Measurements from ENCODE around the gene DLGAP3. TPM values are rescaled to one million over a fixed set of nuclear protein-coding genes. Genes with fewer than 3 reads are reported as not detected.

Gene DLGAP3
- total RNA-seq, 1 donor from 2014 or later = 0.21 TPM

GRCh38 chr1:34904236-34905097 is 25.0 kb downstream of the DLGAP3 start:
- no peak for DNase-seq (ENCODE audit: extremely low spot score, unreplicated experiment)
- no peak overlapping the region for H3K27ac Mint-ChIP-seq (ENCODE audit: unreplicated experiment)
- no peaks in the 10 kb centered on the region for H3K4me1 Mint-ChIP-seq (ENCODE audit: unreplicated experiment)
- H3K36me3 Mint-ChIP-seq (ENCODE audit: unreplicated experiment) = no peaks in the 10 kb centered on the region
- no peak for TF ChIP-seq CTCF (IDR thresholded peaks at IDR 0.05)
- H3K27me3 Mint-ChIP-seq (ENCODE audit: unreplicated experiment) = peaks cover 9% of the 10 kb centered on the region
- no peak overlapping the region for H3K4me3 Mint-ChIP-seq (ENCODE audit: unreplicated experiment)
- H3K9me3 Mint-ChIP-seq (ENCODE audit: unreplicated experiment) = no peaks in the 10 kb centered on the region

- Mint-ChIP-seq H3K36me3 (ENCODE audit: unreplicated experiment) (no peaks in the 10 kb centered on the region), H3K9me3 (ENCODE audit: unreplicated experiment) (no peaks in the 10 kb centered on the region), H3K27me3 (ENCODE audit: unreplicated experiment) (peaks cover 12% of the 10 kb centered on the region), H3K4me1 (ENCODE audit: unreplicated experiment) (no peaks in the 10 kb centered on the region), H3K27ac (ENCODE audit: unreplicated experiment) (no peak overlapping the region), H3K4me3 (ENCODE audit: unreplicated experiment) (no peak overlapping the region)
- DNase-seq (ENCODE audit: extremely low spot score, unreplicated experiment) = peak; percentile 46
- no peak for TF ChIP-seq CTCF (IDR thresholded peaks at IDR 0.05)
These were observed 27.5 kb downstream of the DLGAP3 start for GRCh38 chr1:34901919-34902318.

- Mint-ChIP-seq H3K36me3 (ENCODE audit: unreplicated experiment) (no peaks in the 10 kb centered on the region), H3K4me1 (ENCODE audit: unreplicated experiment) (no peaks in the 10 kb centered on the region), H3K4me3 (ENCODE audit: unreplicated experiment) (no peak overlapping the region), H3K27ac (ENCODE audit: unreplicated experiment) (no peak overlapping the region), H3K9me3 (ENCODE audit: unreplicated experiment) (no peaks in the 10 kb centered on the region), H3K27me3 (ENCODE audit: unreplicated experiment) (peaks cover 12% of the 10 kb centered on the region)
- TF ChIP-seq CTCF (IDR thresholded peaks at IDR 0.05) = no peak
- no peak for DNase-seq (ENCODE audit: extremely low spot score, unreplicated experiment)
These were observed 28.5 kb downstream of the DLGAP3 start for GRCh38 chr1:34900775-34901502.

- peak; percentile 82 for DNase-seq (ENCODE audit: extremely low spot score, unreplicated experiment)
- no peak for TF ChIP-seq CTCF (IDR thresholded peaks at IDR 0.05)
- Mint-ChIP-seq H3K27me3 (ENCODE audit: unreplicated experiment) (peaks cover 12% of the 10 kb centered on the region), H3K36me3 (ENCODE audit: unreplicated experiment) (no peaks in the 10 kb centered on the region), H3K9me3 (ENCODE audit: unreplicated experiment) (no peaks in the 10 kb centered on the region), H3K27ac (ENCODE audit: unreplicated experiment) (no peak overlapping the region), H3K4me1 (ENCODE audit: unreplicated experiment) (no peaks in the 10 kb centered on the region), H3K4me3 (ENCODE audit: unreplicated experiment) (no peak overlapping the region)
These were observed 29.5 kb downstream of the DLGAP3 start for GRCh38 chr1:34899906-34900305.

- Mint-ChIP-seq H3K4me3 (ENCODE audit: unreplicated experiment) (no peak overlapping the region), H3K4me1 (ENCODE audit: unreplicated experiment) (no peaks in the 10 kb centered on the region), H3K27me3 (ENCODE audit: unreplicated experiment) (peaks cover 12% of the 10 kb centered on the region), H3K27ac (ENCODE audit: unreplicated experiment) (no peak overlapping the region), H3K9me3 (ENCODE audit: unreplicated experiment) (no peaks in the 10 kb centered on the region), H3K36me3 (ENCODE audit: unreplicated experiment) (no peaks in the 10 kb centered on the region)
- peak; percentile 73 for DNase-seq (ENCODE audit: extremely low spot score, unreplicated experiment)
- no peak for TF ChIP-seq CTCF (IDR thresholded peaks at IDR 0.05)
These were observed 30.0 kb downstream of the DLGAP3 start for GRCh38 chr1:34899471-34899870.

Data from osteocyte (in vitro differentiated cells).